Fibroblast of lung (primary cell): ENCODE results near the gene NR6A1.

Experiments used
- EZH2 ChIP-seq: IDR thresholded peaks from 2 replicates; pipeline ENCODE4 v1.5.1; 2012; ENCODE audit warnings: low read length, control low read depth, mild to moderate bottlenecking; ENCODE audit errors: missing control alignments
- TF ChIP-seq, protein P1 (sequence below), 2 donors: IDR thresholded peaks in 1 of 2; conservative IDR thresholded peaks in 1 of 2; 1 replicate in 1 of 2; 2 replicates in 1 of 2; pipeline ENCODE4 v1.5.1; 2011 to 2012; ENCODE audit warnings: low read length in 2 of 2, control low read depth in 1 of 2, inconsistent platforms in 1 of 2, low read depth in 1 of 2, mild to moderate bottlenecking in 1 of 2

DNA sequence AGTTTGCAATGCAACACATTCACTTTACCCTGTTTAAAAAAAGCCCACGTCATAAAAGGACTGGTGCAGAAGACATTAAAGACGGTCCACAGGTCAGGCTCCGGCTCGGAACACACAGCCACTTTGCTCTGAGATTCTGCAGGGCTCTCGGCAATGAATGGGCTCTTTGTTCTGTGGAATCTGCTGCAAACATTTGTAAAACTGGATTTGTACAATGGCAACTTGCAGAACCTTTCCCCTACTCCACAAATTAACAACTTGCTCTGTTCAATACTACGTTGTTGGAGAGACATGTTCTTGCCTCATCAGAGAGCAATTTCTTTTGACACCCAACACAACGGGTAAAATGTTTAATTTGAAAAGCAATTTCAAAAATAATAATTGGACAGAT, 250.9 kb downstream of the NR6A1 start:
- TF ChIP-seq EZH2, result no peak
- TF ChIP-seq, protein P1, sequence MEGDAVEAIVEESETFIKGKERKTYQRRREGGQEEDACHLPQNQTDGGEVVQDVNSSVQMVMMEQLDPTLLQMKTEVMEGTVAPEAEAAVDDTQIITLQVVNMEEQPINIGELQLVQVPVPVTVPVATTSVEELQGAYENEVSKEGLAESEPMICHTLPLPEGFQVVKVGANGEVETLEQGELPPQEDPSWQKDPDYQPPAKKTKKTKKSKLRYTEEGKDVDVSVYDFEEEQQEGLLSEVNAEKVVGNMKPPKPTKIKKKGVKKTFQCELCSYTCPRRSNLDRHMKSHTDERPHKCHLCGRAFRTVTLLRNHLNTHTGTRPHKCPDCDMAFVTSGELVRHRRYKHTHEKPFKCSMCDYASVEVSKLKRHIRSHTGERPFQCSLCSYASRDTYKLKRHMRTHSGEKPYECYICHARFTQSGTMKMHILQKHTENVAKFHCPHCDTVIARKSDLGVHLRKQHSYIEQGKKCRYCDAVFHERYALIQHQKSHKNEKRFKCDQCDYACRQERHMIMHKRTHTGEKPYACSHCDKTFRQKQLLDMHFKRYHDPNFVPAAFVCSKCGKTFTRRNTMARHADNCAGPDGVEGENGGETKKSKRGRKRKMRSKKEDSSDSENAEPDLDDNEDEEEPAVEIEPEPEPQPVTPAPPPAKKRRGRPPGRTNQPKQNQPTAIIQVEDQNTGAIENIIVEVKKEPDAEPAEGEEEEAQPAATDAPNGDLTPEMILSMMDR (conservative IDR thresholded peaks at IDR 0.05 in 1 of 2, IDR thresholded peaks at IDR 0.05 in 1 of 2; ENCODE audit: low read depth in 1 of 2, low read length in 2 of 2), result no peak
